ENCODE results near the gene GINS2.

The GINS2 gene

GRCh38 chr16:85717393-85718152, 28.8 kb upstream of the GINS2 start:
- peak; percentile 72 for TF ChIP-seq CTCF (conservative IDR thresholded peaks at IDR 0.05; ENCODE audit: low read depth, low read length)
- peak; percentile 64 for DNase-seq (ENCODE audit: low read depth)
- H3K4me3 ChIP-seq (ENCODE audit: low read depth, low read length) = no peak overlapping the region

- no peak for TF ChIP-seq CTCF (conservative IDR thresholded peaks at IDR 0.05; ENCODE audit: low read depth, low read length)
Observed at GRCh38 chr16:85716680-85717038, 27.9 kb upstream of the GINS2 start.

GRCh38 chr16:85716022-85716679, 27.4 kb upstream of the GINS2 start:
- no peak for DNase-seq (ENCODE audit: low read depth)
- no peak overlapping the region for H3K4me3 ChIP-seq (ENCODE audit: low read depth, low read length)
- TF ChIP-seq CTCF (conservative IDR thresholded peaks at IDR 0.05; ENCODE audit: low read depth, low read length) = no peak

More at GRCh38 chr16:85716680-85717038, 27.9 kb upstream of the GINS2 start:
- DNase-seq (ENCODE audit: low read depth) = no peak
- no peak overlapping the region for H3K4me3 ChIP-seq (ENCODE audit: low read depth, low read length)

- no peak for TF ChIP-seq CTCF (conservative IDR thresholded peaks at IDR 0.05; ENCODE audit: low read depth, low read length)
- H3K4me3 ChIP-seq (ENCODE audit: low read depth, low read length) = no peak overlapping the region
- peak; percentile 41 for DNase-seq (ENCODE audit: low read depth)
Observed at GRCh38 chr16:85715169-85716021, 26.6 kb upstream of the GINS2 start.

- no peak for TF ChIP-seq CTCF (conservative IDR thresholded peaks at IDR 0.05; ENCODE audit: low read depth, low read length)
- DNase-seq (ENCODE audit: low read depth) = no peak
- H3K4me3 ChIP-seq (ENCODE audit: low read depth, low read length) = no peak overlapping the region
Observed at GRCh38 chr16:85712801-85713200, 24.0 kb upstream of the GINS2 start.

GRCh38 chr16:85711982-85712587, 23.3 kb upstream of the GINS2 start:
- TF ChIP-seq CTCF (conservative IDR thresholded peaks at IDR 0.05; ENCODE audit: low read depth, low read length) = no peak
- H3K4me3 ChIP-seq (ENCODE audit: low read depth, low read length) = no peak overlapping the region
- DNase-seq (ENCODE audit: low read depth) = no peak
